GM12878 (cell line): Measurements from ENCODE around the gene TYRO3. TPM values are rescaled to one million over a fixed set of nuclear protein-coding genes. Genes with fewer than 3 reads are reported as not detected.

ENCODE experiments used
- ATF3 ChIP-seq: IDR thresholded peaks from 2 replicates; pipeline ENCODE4 v1.6.1; 2011; ENCODE audit warnings: low read depth, mild to moderate bottlenecking, low read length, moderate library complexity, borderline replicate concordance; ENCODE audit errors: extremely low read depth
- BCL3 ChIP-seq: IDR thresholded peaks from 2 replicates; pipeline ENCODE4 v1.6.1; 2011; ENCODE audit warnings: borderline replicate concordance, low read depth, mild to moderate bottlenecking, moderate library complexity, low read length; ENCODE audit not compliant: insufficient read depth, poor library complexity, severe bottlenecking
- CBX3 ChIP-seq: fragments of 200-600 bp; sonication (generic); IDR thresholded peaks from 2 replicates; pipeline ENCODE4 v1.6.1; 2016; ENCODE audit warnings: low read depth, borderline replicate concordance
- E4F1 ChIP-seq: fragments of 450-650 bp; IDR thresholded peaks from 2 replicates; pipeline ENCODE4 v1.6.1; 2018; ENCODE audit warnings: borderline replicate concordance, mild to moderate bottlenecking; ENCODE audit not compliant: partially characterized antibody
- HSF1 ChIP-seq: fragments of 150-350 bp; IDR thresholded peaks from 2 replicates; pipeline ENCODE4 v1.6.1; 2014; ENCODE audit warnings: mild to moderate bottlenecking, low read depth, low read length
- MYB ChIP-seq: fragments of 150-350 bp; IDR thresholded peaks from 2 replicates; pipeline ENCODE4 v1.6.1; 2014; ENCODE audit warnings: mild to moderate bottlenecking, low read depth, low read length, borderline replicate concordance
- POLR2AphosphoS5 ChIP-seq: IDR thresholded peaks from 2 replicates; pipeline ENCODE4 v1.6.1; 2011; ENCODE audit warnings: mild to moderate bottlenecking, low read length, inconsistent platforms
- RAD51 ChIP-seq: fragments of 450-650 bp; IDR thresholded peaks from 2 replicates; pipeline ENCODE4 v1.6.1; 2016; ENCODE audit warnings: moderate library complexity, mild to moderate bottlenecking, inconsistent platforms
- RB1 ChIP-seq: fragments of 450-650 bp; formaldehyde crosslinking; IDR thresholded peaks from 2 replicates; pipeline ENCODE4 v1.6.1; 2017; ENCODE audit warnings: mild to moderate bottlenecking, borderline replicate concordance
- RELA ChIP-seq: fragments of 450-650 bp; IDR thresholded peaks from 2 replicates; pipeline ENCODE4 v1.8.0; 2014; ENCODE audit warnings: borderline replicate concordance; ENCODE audit not compliant: partially characterized antibody
- SMC3 ChIP-seq: IDR thresholded peaks from 2 replicates; pipeline ENCODE4 v1.6.1; 2011; ENCODE audit warnings: low read length, improper control_type of control experiment, borderline replicate concordance
- SPI1 ChIP-seq: IDR thresholded peaks from 2 replicates; pipeline ENCODE4 v1.6.1; 2011; ENCODE audit warnings: low read depth, mild to moderate bottlenecking, low read length, moderate library complexity, borderline replicate concordance; ENCODE audit not compliant: insufficient read depth
- USF1 ChIP-seq: IDR thresholded peaks from 2 replicates; pipeline ENCODE4 v1.6.1; 2011; ENCODE audit warnings: borderline replicate concordance, low read depth, mild to moderate bottlenecking, moderate library complexity, mixed read lengths, low read length; ENCODE audit not compliant: insufficient read depth; ENCODE audit errors: extremely low read length
- ZNF24 ChIP-seq: fragments of 450-650 bp; IDR thresholded peaks from 2 replicates; pipeline ENCODE4 v1.6.1; 2017; ENCODE audit warnings: antibody characterized with exemption, mild to moderate bottlenecking
- ZNF592 ChIP-seq: fragments of 450-650 bp; IDR thresholded peaks from 2 replicates; pipeline ENCODE4 v1.6.1; 2017; ENCODE audit warnings: mild to moderate bottlenecking, moderate library complexity
- ZSCAN29 ChIP-seq: fragments of 450-650 bp; IDR thresholded peaks from 2 replicates; pipeline ENCODE4 v1.6.1; 2017; ENCODE audit warnings: mild to moderate bottlenecking, moderate library complexity
- polyA plus RNA-seq, 11 experiments: library from polyadenylated mRNA; depleted of rRNA in 4 of 11; unstranded in 6 of 11; stranded (reverse) in 5 of 11; fragments of >200 nt; fragmentation: Nextera tagmentation in 4 of 11; fragmentation: Illumina TruSeq in 1 of 11; extraction: Ambion mirVana in 4 of 11; extraction: Trizol in 1 of 11; gene quantifications; 1 replicate in 1 of 11; 2 replicates in 10 of 11; pipeline versions ENCODE4 v1.2.1 to v1.2.3, GENCODE V29; 2011 to 2016; ENCODE audit warnings: inconsistent platforms in 2 of 11, missing spikeins in 2 of 11, low read depth in 1 of 11
- total RNA-seq, 4 experiments: library from RNA; depleted of rRNA in 3 of 4; stranded (reverse); fragments of >200 nt in 3 of 4; fragmentation: Illumina TruSeq in 1 of 4; extraction: Trizol in 1 of 4; gene quantifications; 2 replicates each; pipeline versions ENCODE4 v1.2.1 to v1.2.3, GENCODE V29; 2013 to 2021

Gene TYRO3
- total and polyA plus RNA-seq, 10 of the 15 experiments (the other 5 are each of a cell fraction or from before 2014, with no cell fraction given), result 0.06 to 0.28 (median 0.13) TPM; not detected in 4

GRCh38 chr15:41621200-41622193 lies 62.5 kb downstream of the TYRO3 start (continued):
- TF ChIP-seq BCL3 (no peak), RB1 (no peak), POLR2AphosphoS5 (no peak), HSF1 (no peak), ZNF24 (no peak), USF1 (peak; percentile 95), CBX3 (no peak), ZSCAN29 (no peak), RAD51 (peak; percentile 52), E4F1 (no peak), ZNF592 (no peak), ATF3 (peak; percentile 63; the same call in 1 of the 2 replicates), SMC3 (no peak), MYB (no peak), RELA (no peak), SPI1 (peak; percentile 40; the same call in 1 of the 2 replicates)
